ENCODE results near the gene ALS2CL.

Gene ALS2CL

DNA sequence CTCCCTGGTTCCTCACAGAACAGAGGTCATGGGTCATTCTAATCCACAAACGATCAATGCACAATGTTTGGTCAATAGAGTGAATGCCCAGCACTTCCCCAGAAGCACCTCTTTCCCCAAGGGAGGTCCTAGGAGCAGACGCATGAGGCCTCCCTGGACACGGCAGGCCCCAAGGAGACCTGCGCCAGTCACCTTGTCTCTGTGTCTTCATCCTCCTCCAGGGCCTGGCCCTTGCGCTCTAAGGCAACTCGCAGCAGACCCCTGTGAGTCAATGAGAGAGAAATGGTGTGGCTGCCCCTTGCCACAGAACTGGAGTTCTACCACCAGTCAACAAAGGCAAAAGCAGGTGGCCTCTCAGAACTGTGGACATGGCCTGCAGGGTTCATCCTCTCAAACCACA is 18.1 kb downstream of the ALS2CL start:
- no peak for DNase-seq

DNA sequence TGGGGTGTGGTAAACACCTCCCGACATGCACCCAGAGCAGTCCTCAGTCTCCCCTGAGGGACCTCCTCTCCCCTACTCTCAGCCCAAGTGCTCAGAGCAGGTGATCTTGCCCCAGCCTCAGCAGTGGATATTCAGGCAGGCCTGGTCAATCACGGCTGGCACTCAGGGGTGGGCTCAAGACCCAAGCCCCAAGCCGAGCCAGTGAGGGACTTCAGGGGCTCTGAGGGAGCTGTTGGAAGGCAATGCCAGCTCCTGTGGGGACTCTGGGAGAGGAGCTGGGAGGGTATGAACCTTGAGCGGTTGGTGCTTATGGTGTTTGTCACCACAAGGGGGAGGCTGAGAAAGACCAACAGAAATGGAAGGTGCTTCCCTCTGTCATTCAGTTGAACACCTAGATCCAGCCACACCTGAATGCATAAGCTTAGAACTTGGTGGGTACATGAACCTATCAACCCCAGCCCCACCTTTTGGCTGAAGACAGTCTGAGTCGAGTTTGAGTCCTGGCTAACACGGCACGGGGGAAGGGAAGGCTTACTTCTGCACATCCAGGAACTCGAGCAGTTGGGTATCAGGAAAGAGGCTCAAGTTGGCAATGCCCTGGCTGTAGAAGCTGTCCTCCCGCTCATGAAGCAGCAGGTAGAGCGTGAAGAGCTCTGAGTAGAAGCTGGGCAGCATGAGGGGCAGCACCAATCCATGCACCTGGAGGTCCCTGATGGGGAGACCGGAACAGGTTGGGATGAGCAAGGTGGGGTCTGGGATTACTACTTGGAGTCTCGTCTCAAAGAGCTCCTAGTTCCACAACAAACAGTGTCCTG is 19.2 kb downstream of the ALS2CL start:
- no peak for DNase-seq

DNA sequence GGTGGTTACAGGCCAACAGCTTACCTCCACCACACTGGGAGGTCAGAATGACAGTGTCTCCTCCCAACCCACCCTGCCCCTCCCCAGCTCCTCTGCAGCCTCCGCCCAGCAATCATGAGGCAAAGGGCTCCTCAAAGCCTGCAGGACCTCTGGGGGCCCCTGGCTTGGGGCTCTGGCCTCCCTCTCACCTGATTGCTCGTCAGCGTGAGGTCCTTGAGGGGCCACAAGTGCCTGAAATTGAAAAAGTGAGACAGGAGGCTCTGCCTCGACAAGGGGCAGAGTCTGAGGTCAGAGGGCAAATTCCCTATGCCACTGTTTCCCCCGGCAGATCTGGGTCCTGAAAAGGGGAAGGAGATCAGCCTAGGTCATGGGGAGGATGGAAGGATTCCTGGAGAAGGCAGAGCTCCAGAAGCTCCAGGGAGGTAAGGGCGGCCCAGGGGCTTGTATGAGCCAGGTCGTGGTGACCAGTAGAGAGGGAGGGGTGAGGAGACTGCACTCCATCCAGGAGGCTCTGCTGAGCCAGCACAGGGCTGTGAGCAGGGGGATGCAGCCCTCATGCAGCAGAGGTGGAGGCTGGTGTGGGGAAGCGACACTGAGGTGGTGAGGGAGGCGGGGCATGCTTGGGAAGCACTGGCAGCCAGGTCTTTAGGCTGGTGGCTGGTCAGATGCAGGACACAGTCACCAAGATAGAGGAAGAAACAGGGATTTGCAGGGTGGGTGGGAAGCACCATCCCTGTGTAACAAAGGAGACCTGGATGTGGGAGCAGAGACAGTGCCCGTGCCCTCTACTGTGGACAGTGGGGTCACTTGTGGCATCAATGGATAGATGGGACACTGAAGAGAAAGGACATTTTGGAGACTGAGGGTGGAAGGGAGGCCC is 20.1 kb downstream of the ALS2CL start:
- DNase-seq = no peak

DNA sequence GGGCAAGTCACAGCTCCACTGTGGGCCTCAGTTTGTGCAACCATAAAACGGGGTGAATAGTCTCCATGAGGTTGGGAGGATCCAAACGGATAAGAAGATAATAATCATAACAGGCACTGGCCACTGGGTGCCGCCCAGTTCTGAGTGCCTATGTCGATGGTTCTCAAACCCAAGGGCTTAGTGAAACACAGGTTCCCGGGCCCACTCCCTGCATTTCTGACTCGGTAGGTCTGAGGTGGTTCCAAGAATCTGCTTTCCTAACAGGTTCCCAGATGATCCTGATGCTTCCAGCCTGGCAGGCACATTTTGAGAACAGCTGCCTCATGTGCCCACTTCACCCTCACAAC is 21.2 kb downstream of the ALS2CL start:
- DNase-seq = no peak

DNA sequence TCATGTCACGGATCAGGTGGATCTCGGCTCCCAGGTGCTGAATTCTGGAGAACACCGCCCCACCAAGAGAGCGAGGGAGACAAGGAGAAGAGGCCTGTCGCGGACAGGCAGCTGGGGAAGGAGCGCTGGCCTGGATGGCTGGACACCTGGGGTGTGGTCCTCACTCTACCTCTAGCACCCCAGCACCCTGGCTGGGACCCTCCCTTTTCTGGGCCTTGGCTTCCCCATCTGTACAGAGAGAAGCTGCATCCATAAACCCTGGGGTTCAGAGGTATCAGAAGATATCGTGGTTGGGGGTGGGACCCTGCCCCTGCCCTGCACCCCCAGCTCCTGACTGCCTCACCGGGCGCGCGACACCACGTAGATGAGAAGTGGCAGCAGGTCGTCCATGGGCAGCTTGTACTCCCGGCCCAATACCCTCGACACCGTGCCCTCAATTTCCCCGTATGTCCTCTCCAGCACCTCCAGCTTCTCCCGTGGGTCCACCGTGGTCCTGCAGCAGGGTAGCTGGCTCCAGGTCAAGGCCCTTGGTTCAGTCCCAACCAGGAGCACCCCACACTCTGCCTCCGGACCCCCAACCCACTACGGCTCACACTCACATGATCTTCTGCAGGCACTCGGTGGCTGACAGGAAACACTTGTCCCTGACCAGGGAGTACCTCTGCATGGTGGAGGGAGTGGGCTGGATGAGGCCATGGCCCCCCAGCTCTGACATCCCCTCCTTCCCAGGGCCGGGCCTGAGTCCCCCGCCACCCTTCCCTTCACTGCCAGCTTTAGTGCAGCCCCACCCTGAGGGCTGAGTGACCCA is 21.7 kb downstream of the ALS2CL start:
- DNase-seq = no peak

DNA sequence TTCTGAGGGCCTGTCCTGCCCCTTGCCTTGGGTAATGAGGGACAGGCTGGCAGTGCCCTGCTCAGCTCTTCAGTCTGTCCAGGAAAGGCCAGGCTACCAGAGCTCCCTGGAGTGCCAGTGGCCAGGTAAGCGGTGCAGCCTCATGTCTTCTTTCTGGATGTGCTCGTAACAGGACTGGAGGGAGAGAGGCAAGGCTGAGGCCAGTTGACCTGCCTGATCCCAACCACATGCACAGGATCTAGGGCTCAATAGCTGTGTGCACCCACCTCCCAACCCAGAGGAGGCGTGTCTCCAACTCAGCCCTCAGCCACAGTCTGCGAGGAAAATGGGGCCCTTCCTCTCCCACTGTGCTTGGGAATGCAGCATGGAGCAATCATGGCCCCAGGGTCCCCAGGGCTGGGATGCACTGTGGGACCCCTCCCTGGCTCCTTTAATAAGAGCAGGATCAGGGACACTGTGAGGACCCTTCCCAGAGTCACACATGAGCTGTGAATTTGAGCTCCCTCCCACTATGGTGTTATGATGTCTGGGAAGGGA is 22.5 kb downstream of the ALS2CL start:
- no peak for DNase-seq

DNA sequence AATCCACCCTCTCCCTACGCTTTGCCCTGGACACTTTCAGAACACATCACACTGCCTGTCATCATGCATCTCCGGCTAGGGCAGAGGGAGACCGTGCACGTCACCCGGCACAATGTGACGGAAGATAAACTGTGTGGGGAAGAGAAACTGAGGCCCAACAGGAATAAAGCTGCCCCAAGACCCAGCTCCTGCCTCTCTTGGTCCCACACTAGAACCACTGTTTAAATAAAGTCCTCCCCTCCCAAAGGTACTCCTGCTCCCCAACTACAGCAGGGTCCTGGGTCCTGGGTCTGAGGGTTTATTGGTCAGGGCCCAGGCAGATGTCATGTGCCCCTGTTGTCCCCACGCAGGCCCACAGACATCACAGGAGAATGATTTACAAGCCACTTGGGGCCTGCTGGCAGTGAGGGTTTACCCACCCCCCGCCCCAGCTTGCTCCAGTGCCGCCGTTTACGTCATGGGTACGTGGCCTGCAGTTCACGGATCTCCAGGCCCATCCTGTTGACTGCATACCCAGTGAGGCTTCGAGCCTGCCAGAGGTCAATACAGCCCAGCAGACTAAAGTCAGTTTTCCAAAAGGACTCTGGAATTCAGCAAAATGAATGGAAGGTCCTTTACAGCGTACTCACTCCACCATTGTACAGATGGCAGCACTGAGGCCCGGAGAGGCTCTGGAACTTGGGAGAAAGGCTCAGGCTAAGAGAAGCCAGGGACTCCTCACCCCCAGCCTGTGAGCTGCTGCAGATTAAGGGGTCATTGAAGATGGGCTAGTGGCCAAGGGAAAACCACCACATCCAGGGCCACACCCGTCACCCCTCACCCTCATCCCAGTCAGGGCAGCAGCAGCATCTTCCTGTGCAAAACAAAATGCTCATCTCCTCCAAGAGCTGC is 23.2 kb downstream of the ALS2CL start:
- no peak for DNase-seq

DNA sequence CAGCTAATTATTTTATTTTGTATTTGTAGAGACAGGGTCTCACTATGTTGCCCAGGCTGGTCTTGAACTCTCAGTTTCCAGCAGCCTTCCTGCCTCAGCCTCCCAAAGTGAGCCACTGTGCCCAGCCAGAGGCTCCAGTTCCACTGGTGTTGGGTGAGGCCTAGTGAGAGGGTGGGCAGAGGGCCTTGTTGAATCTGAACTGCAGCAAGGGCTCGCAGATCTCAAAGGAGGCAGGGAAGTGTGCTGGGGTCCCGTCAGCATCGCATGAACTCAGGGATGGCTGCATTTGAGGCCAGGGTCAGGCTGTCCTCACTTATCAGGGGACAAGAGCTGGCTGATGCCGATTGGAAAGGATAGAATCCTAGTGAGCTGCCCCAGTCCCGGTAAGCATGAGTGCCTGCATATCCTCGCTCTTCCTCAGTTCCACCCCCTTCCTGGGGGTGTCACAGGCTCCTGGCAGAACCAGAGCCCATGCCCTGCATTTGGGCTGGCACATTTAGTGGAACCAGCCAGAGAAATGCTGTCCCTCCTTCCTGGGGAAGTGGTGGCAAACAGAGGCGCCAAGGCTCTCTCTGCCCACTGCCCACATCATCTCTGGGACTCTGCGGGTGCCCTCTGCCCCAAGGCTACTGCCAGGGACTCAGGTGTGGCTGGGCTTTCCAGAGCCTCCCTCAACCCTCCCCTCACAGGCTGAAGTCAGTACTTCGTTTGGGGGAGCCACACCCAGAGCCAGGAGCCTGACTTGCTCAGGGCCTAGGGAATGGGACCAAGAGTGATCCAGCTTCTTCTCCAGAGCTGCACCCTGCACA is 24.1 kb downstream of the ALS2CL start:
- DNase-seq = no peak

DNA sequence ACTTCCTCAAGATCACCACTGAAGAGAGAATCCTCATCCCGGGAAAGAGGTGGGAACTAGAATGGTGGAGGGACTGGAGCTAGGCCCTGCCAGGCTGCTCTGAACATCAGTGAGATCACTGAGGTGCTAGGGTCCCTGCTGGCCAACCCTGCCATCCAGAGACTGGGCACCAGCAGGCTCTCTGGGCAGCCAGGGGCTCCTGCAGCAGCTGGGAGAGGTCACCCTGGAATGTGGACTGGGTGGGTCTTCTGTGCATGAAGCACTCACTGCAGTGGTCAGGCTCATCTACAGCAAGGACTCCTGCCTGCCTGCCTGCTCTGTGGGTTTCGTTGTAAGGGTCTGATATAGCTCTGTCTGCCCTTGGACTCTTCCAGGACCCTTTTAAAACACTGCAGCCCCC is 24.9 kb downstream of the ALS2CL start:
- DNase-seq = no peak

DNA sequence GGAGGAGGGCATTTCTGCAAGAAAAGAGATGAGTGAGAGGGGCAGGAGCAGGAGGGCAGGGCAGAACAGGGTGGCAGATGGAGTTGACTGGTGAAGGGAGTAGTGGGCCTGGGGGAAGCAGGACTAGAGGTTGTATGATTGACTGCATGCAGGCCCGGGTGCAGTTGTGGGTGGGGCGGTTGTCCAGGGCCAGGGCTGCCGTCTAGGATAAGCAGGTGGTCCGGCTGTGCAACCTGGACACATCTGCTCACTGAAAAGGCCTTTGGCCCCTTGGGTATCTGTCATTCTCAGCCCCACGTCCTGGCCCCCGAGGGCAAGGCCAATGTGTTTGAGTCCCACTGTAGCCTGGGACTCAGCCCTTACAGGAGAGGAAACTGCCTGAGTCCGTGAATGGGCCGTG is 25.4 kb downstream of the ALS2CL start:
- no peak for DNase-seq

DNA sequence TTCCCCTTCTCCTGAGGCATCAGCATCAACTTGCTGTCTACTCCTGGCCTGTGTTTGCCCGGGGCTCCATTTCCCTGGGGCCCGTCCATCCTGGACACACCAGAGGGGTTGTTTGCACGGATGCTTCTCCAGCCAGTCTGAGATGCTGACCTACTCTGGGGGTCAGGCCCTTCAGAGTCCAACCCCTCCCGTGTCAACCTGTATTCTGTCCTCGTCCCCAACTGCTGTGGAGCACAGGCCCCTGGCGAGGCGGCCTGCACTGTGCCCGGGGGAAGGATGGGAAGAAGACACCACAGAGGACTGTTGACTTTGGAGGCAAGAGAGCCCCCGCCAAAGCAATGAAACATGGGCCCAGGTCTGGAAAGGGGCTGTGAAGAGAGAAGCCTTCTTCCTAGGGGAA is 25.8 kb downstream of the ALS2CL start:
- no peak for DNase-seq

DNA sequence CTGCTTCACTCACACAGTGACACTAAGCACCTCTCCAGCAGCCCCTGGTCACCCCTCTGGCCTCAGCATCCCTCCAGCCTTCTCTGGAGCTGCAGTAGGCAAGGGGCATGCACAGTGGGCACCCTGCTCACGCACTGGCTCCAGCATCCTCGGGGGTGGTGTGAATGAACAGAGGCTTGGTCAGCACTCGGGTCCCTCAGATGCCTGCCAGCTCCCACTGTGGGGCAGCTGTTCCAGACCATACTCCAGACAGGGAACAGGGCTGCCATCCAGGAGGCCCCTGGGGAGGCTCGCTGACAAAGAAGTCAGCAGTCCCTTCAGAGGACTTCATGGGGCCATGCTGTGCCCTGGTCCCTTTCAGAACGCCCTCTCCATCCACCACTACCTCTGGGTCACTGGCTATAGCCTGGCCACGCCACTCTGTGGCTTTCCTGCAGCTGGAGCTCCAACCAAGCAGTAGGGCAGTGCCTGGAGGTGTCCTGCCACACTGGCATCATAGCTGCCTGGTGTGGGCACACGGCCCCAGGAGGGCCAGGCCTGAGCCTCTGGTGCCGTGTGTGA is 26.3 kb downstream of the ALS2CL start:
- no peak for DNase-seq

DNA sequence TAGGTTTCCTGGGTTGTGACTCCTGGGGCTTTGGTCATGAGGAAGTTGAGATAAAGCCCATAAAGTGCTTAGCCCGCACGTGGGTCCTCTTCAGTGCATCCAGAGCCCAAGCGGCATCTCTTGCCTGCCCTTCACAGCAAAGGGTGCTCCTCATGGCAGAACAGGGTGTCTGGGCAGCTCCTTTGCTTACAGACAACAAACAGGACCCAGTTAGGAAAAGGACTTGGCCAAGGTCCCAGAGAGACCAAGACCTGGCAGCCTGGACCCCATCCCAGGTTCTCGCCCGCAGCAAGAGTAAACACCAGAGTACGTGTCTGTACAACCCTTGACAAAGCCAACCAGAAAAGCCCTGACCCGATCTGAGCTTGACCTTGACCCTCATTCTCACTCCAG is 27.0 kb downstream of the ALS2CL start:
- DNase-seq = no peak

DNA sequence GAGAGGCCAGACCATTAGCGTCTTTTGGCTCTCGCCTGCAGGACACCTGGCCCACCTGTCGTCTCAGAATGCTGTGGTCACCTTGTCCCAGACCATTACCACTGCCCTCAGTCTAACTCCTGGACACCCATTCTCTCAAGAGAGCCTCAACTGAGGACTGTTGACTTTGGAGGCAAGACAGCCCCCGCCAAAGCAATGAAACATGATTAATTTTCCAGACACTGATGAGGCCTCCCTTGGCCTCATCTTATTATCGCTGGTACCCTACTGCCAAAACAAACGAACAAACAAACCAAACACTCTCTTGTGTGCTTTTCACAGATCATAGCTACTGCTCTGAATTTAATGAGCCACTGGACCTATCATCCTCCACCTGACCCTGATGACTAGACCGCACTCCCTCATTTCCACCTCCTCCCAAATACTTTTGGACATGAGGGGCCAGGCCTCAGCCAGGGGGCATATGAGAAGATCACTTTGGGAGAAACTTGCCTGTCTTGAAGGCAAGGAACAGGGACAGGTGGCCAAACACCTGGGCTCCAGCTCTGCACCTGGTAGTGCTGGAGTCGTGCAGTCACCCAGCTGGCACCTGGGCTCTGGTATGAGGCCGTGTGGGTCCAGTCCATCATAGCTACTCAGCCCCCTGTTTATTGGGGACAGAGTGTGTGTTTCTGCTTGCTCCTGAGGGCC is 27.6 kb downstream of the ALS2CL start:
- DNase-seq = no peak

DNA sequence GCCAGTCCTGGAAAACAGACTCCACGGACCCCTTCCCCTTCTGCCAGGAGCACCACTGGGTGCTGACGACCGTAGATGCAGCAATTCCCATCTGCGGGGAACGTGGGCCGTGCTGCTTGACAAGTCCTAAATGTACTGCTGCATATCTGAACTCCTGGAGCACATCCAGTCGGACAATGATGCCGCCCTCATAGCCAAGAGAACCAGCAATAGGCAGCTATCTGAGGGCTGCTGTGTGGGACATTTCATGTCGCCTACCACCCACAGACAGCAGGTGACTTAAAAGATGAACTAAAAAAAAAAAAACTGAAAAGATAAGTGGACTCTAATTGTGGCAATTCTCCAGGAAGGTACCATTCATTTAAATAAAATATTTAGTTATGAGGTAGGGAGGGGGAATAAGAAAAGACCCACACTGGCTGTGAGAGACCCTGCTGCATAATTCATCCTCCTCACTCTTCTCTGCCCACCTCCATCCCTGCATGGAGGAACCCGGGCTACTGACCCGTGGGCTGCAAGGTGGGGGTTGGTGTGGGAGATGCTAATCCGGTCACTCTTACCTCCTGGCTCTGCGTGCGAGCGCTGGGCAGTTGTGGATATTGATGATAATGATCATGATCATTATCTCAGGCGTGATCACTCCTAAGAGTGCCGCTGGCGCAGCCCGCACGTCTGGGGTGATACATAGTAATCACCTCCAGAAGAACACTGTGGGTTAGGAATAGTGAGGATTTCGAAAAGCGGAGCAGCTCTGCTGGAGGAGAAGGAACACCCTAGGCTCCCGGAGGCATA is 28.3 kb downstream of the ALS2CL start:
- DNase-seq = no peak

DNA sequence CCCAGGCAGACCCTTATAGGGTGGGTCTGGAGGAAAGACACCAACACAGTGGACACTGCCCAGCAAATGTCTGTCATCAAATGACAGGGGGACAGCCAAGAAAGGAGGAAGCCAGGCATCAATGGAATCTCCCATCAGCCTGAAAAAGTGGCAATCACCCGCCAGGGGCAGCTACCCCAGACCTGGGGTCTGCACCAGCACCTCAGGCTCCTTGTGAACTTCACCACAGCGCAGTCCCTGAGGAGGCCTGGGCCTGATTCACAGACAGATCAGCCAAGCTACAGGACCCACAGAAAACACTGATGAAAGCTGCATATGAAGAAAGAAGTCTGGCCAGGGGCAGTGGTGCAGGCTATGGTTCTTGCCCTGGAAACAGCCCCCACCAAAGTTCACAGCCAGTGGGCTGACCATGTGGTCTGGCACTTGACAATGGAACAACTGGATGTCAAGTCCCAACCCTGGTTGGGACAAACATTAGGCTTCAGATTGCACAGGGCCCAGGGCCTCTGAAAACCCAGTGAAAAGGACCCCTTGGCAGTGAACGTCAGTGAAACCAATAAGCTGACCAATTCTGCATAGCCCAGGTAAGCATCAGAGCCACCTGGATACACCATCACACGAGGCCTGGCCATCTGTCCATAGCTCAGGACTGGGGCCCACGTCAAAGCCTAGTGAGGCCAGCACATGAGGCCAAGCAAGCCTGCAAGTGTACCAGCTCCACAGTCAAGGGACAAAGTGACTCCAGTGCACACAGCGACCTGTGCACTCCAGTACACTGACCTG is 29.1 kb downstream of the ALS2CL start:
- DNase-seq = no peak

DNA sequence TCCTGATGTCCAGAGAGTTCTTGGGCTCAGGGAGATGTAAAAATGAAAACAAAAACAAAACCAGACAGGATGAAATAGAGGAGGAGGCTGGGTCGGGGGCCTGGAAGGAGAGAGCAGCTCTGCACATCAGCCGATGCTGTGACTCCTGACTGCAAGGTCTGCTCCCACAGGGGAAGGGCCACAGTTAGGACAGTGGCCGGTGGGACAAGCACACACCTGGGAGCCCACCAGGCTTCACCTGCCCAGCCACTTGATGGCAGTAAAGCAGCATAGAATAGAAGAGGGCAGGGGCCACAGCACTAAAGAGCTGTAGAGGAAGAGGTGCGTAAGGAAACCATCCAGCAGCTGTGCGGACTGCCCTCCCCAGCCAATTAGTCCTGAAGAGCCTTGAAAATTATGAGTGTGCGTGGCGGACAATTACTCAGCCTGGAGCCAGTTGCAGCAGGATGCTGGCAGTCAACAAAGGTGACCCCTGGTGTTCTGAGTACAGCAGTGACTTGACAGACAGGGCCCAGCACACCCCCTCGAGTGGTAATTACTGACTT is 29.8 kb downstream of the ALS2CL start:
- DNase-seq = no peak

All from NCI-H1436 (cell line).